Ascending aorta (tissue), 2 donors: ENCODE data around the gene ABCC3. TPM values are rescaled to one million over a fixed set of nuclear protein-coding genes. Genes with fewer than 3 reads are reported as not detected.

Experiments
- DNase-seq, 2 donors: peaks; one replicate each; pipeline ENCODE4 v3.0.0-alpha.2; 2019; ENCODE audit warnings: low spot score in 2 of 2
- H3K27ac ChIP-seq, 2 donors: fragments of 200-600 bp; sonication (generic); one replicate each; pipeline ENCODE4 v1.5.1; 2016 to 2017; ENCODE audit warnings: mild to moderate bottlenecking in 1 of 2
- H3K27me3 ChIP-seq: fragments of 200-600 bp; sonication (generic); one replicate; pipeline ENCODE4 v1.5.1; 2017
- H3K36me3 ChIP-seq, 2 donors: fragments of 200-600 bp; sonication (generic); one replicate each; pipeline ENCODE4 v1.5.1; 2016
- H3K4me1 ChIP-seq, 2 donors: fragments of 200-600 bp; sonication (generic); one replicate each; pipeline ENCODE4 v1.5.1; 2016 to 2017; ENCODE audit warnings: mild to moderate bottlenecking in 1 of 2
- H3K4me3 ChIP-seq, 2 donors: fragments of 200-600 bp; sonication (generic); one replicate each; pipeline ENCODE4 v1.5.1; 2016 to 2017; ENCODE audit warnings: mild to moderate bottlenecking in 1 of 2
- H3K9me3 ChIP-seq, 2 donors: fragments of 200-600 bp; sonication (generic); one replicate each; pipeline ENCODE4 v1.5.1; 2016
- intact Hi-C: fragments of 100-400 bp; cut with DNase I; formaldehyde crosslinking; loops from one replicate; pipeline ENCODE4 v1.15.1; 2023
- total RNA-seq: library from RNA; depleted of rRNA; stranded (reverse); fragments of >200 nt; gene quantifications from one replicate; pipeline ENCODE4 v1.1.0, GENCODE V29; 2016
- TF ChIP-seq, protein P1 (sequence below), 3 experiments: fragments of 200-600 bp in 2 of 3; fragments of 450-650 bp in 1 of 3; sonication (generic) in 2 of 3; IDR thresholded peaks; one replicate each; pipeline ENCODE4 v1.5.1; 2016 to 2019; ENCODE audit warnings: antibody characterized with exemption in 3 of 3, mild to moderate bottlenecking in 1 of 3, moderate library complexity in 1 of 3

Gene ABCC3
- total RNA-seq, 1 donor from 2014 or later: 30.2 TPM

DNA sequence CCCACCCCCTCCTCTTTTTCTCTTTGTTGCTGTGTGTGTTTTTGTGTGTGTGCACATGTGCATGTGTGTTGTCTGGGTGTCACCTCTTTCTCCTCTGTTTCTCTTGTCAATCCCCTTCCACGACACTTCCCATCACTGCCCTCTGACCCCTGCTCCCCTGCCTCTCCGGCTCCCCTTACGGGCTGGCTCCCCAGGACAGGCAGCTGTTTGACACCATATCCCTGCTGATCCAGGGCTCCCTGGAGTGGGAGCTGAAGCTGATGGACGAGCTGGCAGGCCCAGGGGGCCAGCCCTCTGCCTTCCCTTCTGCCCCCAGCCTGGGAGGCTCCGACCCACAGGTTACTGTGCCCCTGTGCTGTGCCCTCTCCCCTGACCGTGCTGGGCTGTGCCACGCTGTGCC lies 15.2 kb upstream of the ABCC3 start:
- intact Hi-C loops: no loop called here
- DNase-seq: no peak
- H3K9me3 ChIP-seq: no peaks in the 10 kb centered on the region
- no peaks in the 10 kb centered on the region for H3K27me3 ChIP-seq
- no peak overlapping the region for H3K4me3 ChIP-seq
- H3K27ac ChIP-seq: no peak overlapping the region
- H3K36me3 ChIP-seq: no peaks in the 10 kb centered on the region
- no peaks in the 10 kb centered on the region for H3K4me1 ChIP-seq
- TF ChIP-seq, protein P1, sequence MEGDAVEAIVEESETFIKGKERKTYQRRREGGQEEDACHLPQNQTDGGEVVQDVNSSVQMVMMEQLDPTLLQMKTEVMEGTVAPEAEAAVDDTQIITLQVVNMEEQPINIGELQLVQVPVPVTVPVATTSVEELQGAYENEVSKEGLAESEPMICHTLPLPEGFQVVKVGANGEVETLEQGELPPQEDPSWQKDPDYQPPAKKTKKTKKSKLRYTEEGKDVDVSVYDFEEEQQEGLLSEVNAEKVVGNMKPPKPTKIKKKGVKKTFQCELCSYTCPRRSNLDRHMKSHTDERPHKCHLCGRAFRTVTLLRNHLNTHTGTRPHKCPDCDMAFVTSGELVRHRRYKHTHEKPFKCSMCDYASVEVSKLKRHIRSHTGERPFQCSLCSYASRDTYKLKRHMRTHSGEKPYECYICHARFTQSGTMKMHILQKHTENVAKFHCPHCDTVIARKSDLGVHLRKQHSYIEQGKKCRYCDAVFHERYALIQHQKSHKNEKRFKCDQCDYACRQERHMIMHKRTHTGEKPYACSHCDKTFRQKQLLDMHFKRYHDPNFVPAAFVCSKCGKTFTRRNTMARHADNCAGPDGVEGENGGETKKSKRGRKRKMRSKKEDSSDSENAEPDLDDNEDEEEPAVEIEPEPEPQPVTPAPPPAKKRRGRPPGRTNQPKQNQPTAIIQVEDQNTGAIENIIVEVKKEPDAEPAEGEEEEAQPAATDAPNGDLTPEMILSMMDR (IDR thresholded peaks at IDR 0.05): no peak

DNA sequence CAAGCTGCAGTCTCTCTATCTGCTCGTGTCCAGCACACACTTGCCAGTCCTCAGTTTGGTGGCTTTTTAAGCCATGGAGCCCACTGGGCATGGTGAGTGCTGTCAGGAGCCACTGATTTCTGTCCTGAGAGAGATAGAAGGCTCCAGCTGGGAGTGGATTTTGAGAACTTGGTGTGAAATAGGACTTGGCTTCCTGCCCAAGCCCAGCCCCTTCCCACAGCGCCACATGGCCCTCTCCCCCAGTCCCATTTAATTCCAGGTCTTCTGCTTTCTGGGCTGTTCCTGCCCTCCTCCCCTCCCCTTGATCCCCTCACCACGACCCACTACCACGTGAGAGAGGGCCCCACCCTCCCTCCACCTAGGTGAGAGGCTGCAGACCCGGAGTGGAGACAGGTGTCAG lies 14.4 kb upstream of the ABCC3 start:
- intact Hi-C loops: no loop called here
- no peaks in the 10 kb centered on the region for H3K27me3 ChIP-seq

DNA sequence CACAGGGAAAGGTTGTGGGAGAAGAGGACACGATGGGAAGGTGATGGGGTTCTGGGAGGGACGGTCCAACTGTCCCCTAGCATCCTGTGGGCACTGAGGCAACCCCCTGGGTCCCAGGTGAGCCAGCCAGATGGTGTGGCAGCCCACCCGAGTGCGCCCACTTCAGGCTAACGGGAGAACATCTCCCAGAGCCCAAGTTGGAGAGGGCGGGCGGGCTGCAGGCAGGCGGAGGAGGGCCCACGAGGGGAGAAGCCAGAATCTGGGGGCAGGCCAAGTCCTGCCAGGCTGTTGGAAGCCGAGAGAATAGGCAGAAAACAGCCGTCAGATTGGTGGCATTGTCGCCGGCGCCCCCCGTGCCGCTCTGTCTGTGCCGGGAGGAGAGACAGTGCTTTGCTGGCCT lies 13.8 kb upstream of the ABCC3 start:
- TF ChIP-seq, protein P1 (IDR thresholded peaks at IDR 0.05): no peak
- Histone ChIP-seq H3K4me3 (no peak overlapping the region), H3K27ac (no peak overlapping the region), H3K27me3 (no peaks in the 10 kb centered on the region), H3K36me3 (no peaks in the 10 kb centered on the region), H3K9me3 (no peaks in the 10 kb centered on the region), H3K4me1 (no peaks in the 10 kb centered on the region)
- intact Hi-C loops: no loop called here
- no peak for DNase-seq

More for the DNA sequence above, 14.4 kb upstream of the ABCC3 start:
- Histone ChIP-seq H3K36me3 (no peaks in the 10 kb centered on the region), H3K9me3 (no peaks in the 10 kb centered on the region), H3K27ac (no peak overlapping the region), H3K4me3 (no peak overlapping the region), H3K4me1 (no peaks in the 10 kb centered on the region)
- TF ChIP-seq, protein P1 (IDR thresholded peaks at IDR 0.05): no peak
- DNase-seq: no peak

DNA sequence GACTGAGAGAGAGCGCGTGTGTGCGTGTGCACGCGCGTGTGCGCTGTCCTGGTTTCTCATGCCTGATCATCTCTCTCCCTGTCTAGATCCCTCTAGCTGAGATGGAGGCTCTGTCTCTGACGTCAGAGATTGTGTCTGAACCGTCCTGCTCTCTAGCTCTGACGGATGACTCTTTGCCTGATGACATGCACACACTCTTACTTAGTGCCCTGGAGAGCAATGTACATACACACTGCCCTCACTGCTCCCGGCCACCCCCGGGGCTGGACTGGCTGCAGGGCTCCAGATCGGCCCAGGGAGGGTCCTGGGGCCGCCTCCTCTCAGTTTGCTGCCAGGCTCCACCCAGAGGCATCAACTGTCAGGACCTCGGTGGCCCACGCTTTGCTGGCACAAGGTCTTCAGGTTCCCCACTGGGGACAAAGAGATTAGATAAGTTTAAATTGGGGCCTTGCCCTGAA lies 13.1 kb upstream of the ABCC3 start:
- no peak for DNase-seq
- Histone ChIP-seq H3K36me3 (no peaks in the 10 kb centered on the region), H3K27me3 (no peaks in the 10 kb centered on the region), H3K27ac (no peak overlapping the region), H3K4me1 (no peaks in the 10 kb centered on the region), H3K4me3 (no peak overlapping the region), H3K9me3 (no peaks in the 10 kb centered on the region)
- TF ChIP-seq, protein P1 (IDR thresholded peaks at IDR 0.05): no peak
- intact Hi-C loops: no loop called here

DNA sequence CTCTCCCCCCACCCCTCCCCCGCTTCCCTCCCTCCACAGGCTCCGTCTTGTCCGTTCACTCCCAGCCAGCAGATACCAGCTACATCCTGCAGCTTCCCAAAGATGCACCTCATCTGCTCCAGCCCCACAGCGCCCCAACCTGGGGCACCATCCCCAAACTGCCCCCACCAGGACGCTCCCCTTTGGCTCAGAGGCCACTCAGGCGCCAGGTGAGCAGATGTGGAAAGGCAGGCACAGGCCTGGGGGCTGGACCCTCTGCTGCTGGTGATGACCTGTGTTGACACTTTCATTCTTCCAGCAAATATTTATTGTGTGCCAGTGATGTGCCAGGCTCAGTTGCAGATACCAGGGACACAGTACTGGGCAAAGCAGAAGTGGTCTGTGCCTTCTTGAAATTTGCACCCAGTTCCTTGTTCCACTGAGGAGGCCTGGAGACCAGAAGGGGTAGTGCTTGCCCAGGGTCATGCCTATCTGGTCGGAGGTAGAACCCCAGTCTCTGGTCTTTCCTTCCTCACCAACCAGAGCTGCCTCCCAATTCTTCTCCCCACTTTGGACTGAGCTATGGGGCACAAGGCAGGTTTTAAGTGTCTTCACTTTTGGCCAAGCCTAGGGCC lies 10.3 kb upstream of the ABCC3 start:
- no peaks in the 10 kb centered on the region for H3K36me3 ChIP-seq
- H3K27ac ChIP-seq: no peak overlapping the region
- intact Hi-C loops: no loop called here
- TF ChIP-seq, protein P1 (IDR thresholded peaks at IDR 0.05): no peak
- DNase-seq: no peak
- no peaks in the 10 kb centered on the region for H3K9me3 ChIP-seq
- no peak overlapping the region for H3K4me3 ChIP-seq
- no peaks in the 10 kb centered on the region for H3K27me3 ChIP-seq
- H3K4me1 ChIP-seq: no peaks in the 10 kb centered on the region
